HepG2 (cell line): Measurements from ENCODE around the gene GPR162. TPM values are rescaled to one million over a fixed set of nuclear protein-coding genes. Genes with fewer than 3 reads are reported as not detected.

Source experiments
- ARID4A ChIP-seq: sonication (generic); formaldehyde crosslinking; IDR thresholded peaks from 2 replicates; pipeline ENCODE4 v1.5.0; 2020; ENCODE audit warnings: mild to moderate bottlenecking, missing genetic modification reagents, borderline replicate concordance
- CBX2 ChIP-seq, 2 experiments: fragments of 200-600 bp in 1 of 2; sonication (generic); formaldehyde crosslinking in 1 of 2; IDR thresholded peaks; 2 replicates each; pipeline versions ENCODE4 v1.7.0 to v1.8.1; 2018 to 2022; ENCODE audit warnings: low read depth in 2 of 2, low read length in 1 of 2, mild to moderate bottlenecking in 1 of 2, missing genetic modification reagents in 1 of 2
- DZIP1 ChIP-seq: sonication (generic); formaldehyde crosslinking; IDR thresholded peaks from 2 replicates; pipeline ENCODE4 v1.5.0; 2020; ENCODE audit warnings: mild to moderate bottlenecking, missing genetic modification reagents
- GATAD1 ChIP-seq: IDR thresholded peaks from 2 replicates; pipeline ENCODE4 v1.6.1; 2016; ENCODE audit warnings: missing genetic modification reagents, missing compliant biosample characterization
- GRHL1 ChIP-seq: sonication (generic); formaldehyde crosslinking; conservative IDR thresholded peaks from 2 replicates; pipeline ENCODE4 v1.8.0; 2022; ENCODE audit warnings: missing genetic modification reagents
- HNRNPL ChIP-seq: fragments of 200-400 bp; formaldehyde crosslinking; IDR thresholded peaks from 2 replicates; pipeline ENCODE4 v1.6.1; 2017; ENCODE audit warnings: mild to moderate bottlenecking, low read depth, low read length
- KDM3A ChIP-seq: IDR thresholded peaks from 2 replicates; pipeline ENCODE4 v1.6.1; 2018; ENCODE audit warnings: low read depth, missing compliant biosample characterization
- KLF6 ChIP-seq: IDR thresholded peaks from 2 replicates; pipeline ENCODE4 v1.8.0; 2016; ENCODE audit warnings: missing biosample characterization, missing genetic modification reagents
- MLLT10 ChIP-seq: sonication (generic); formaldehyde crosslinking; IDR thresholded peaks from 2 replicates; pipeline ENCODE4 v1.4.0; 2020; ENCODE audit warnings: missing genetic modification reagents
- NKX3-1 ChIP-seq: sonication (generic); formaldehyde crosslinking; IDR thresholded peaks from 2 replicates; pipeline ENCODE4 v1.5.0; 2020; ENCODE audit warnings: missing genetic modification reagents
- POGK ChIP-seq: sonication (generic); formaldehyde crosslinking; conservative IDR thresholded peaks from 2 replicates; pipeline ENCODE4 v1.8.0; 2022; ENCODE audit warnings: mild to moderate bottlenecking, moderate library complexity, missing genetic modification reagents
- ZBTB14 ChIP-seq: sonication (generic); formaldehyde crosslinking; IDR thresholded peaks from 2 replicates; pipeline ENCODE4 v1.4.0; 2020; ENCODE audit warnings: missing genetic modification reagents
- ZNF343 ChIP-seq: sonication (generic); formaldehyde crosslinking; IDR thresholded peaks from 2 replicates; pipeline ENCODE4 v1.4.0; 2020; ENCODE audit warnings: mild to moderate bottlenecking, missing genetic modification reagents
- ZNF44 ChIP-seq: sonication (generic); formaldehyde crosslinking; IDR thresholded peaks from 2 replicates; pipeline ENCODE4 v1.5.1; 2020; ENCODE audit warnings: mild to moderate bottlenecking, missing genetic modification reagents
- ZNF788 ChIP-seq: sonication (generic); formaldehyde crosslinking; IDR thresholded peaks from 2 replicates; pipeline ENCODE4 v1.5.0; 2020; ENCODE audit warnings: mild to moderate bottlenecking, missing genetic modification reagents, borderline replicate concordance
- polyA plus RNA-seq, 8 experiments: library from polyadenylated mRNA; depleted of rRNA in 3 of 8; stranded (reverse) in 7 of 8; unstranded in 1 of 8; fragments of >200 nt; fragmentation: Illumina TruSeq in 4 of 8; extraction: Trizol in 4 of 8; gene quantifications; 2 replicates each; pipeline versions ENCODE4 v1.2.1 to v1.2.3, GENCODE V29; 2011 to 2016; ENCODE audit warnings: low read depth in 4 of 8, missing spikeins in 1 of 8, mixed read lengths in 1 of 8; ENCODE audit not compliant: insufficient read depth in 1 of 8
- total RNA-seq, 5 experiments: library from RNA; depleted of rRNA; stranded (reverse); fragments of >200 nt; fragmentation: Illumina TruSeq; extraction: Trizol; gene quantifications; 2 replicates each; pipeline ENCODE4 v1.2.3, GENCODE V29; 2016; ENCODE audit warnings: low read depth in 1 of 5

Gene GPR162
- total and polyA plus RNA-seq, 2 of the 13 experiments (the other 11 are each of a cell fraction or from before 2014, with no cell fraction given): 0.08 TPM; not detected in 1

GRCh38 chr12:6867413-6868210, 46.0 kb downstream of the GPR162 start, which contains the start of gene TPI1 (continued):
- TF ChIP-seq ARID4A (CRISPR knock-in tag): peak; percentile 60; the same call in 1 of the 2 replicates
- TF ChIP-seq POGK (CRISPR knock-in tag): peak; percentile 78
- 0 out of 2 replicates have a peak, but pooled peaks have one; percentile 81 for TF ChIP-seq KLF6 (CRISPR knock-in tag)
- TF ChIP-seq ZNF44 (CRISPR knock-in tag): peak; percentile 57; the same call in 1 of the 2 replicates
- TF ChIP-seq KDM3A (CRISPR knock-in tag): 0 out of 2 replicates have a peak, but pooled peaks have one; percentile 22
- 0 out of 2 replicates have a peak, but pooled peaks have one; percentile 31 for TF ChIP-seq HNRNPL
- 0 out of 2 replicates have a peak, but pooled peaks have one; percentile 31 for TF ChIP-seq NKX3-1 (CRISPR knock-in tag)
- TF ChIP-seq GRHL1 (CRISPR knock-in tag): no peak
- TF ChIP-seq CBX2 (IDR thresholded peaks at IDR 0.05; ENCODE audit: low read depth, low read length): no peak
- no peak for TF ChIP-seq CBX2 (CRISPR knock-in tag; IDR thresholded peaks at IDR 0.05; ENCODE audit: low read depth)
- TF ChIP-seq DZIP1 (CRISPR knock-in tag): peak; percentile 25; the same call in 1 of the 2 replicates
- no peak for TF ChIP-seq MLLT10 (CRISPR knock-in tag)
- TF ChIP-seq ZBTB14 (CRISPR knock-in tag): peak; percentile 72
- no peak for TF ChIP-seq ZNF788 (CRISPR knock-in tag)
- peak; percentile 39; the same call in 1 of the 2 replicates for TF ChIP-seq GATAD1 (CRISPR knock-in tag)
- peak; percentile 55; the same call in 1 of the 2 replicates for TF ChIP-seq ZNF343 (CRISPR knock-in tag)
